ENCODE data around the gene TENM4. TPM values are rescaled to one million over a fixed set of nuclear protein-coding genes. Genes with fewer than 3 reads are reported as not detected.
A peak's percentile ranks its signal among the peaks of the same experiment; 100 is the strongest.

The TENM4 gene
- total RNA-seq, 1 experiment from 2014 or later = 0.39 TPM

DNA sequence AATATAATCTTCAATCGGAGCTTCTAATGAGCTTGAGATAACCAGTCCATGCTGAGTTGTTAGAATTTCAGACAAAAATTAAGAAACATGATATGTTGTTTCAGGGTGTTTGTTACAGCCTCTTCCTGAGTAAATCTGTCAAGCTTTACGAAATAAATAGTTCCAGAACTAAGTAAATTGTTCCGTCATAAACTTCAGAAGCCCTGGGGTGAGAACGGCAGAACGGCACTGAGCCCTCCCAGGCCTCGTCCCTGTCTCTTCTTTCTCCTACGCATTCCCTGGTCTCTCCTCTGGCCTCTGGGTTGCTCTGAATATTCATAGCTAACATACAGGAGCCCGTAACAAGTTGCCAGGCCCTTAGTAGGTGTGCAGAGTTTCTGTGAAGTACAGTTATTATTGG, 475.4 kb downstream of the TENM4 start:
- in situ Hi-C loops (cut with HindIII; ENCODE audit: low pct_unique_long_range_greater_than_20kb, low sequenced_read_pairs) (no loop called here), intact Hi-C loops (cut with micrococcal nuclease; ENCODE audit: unreplicated experiment) (no loop called here)
- Histone ChIP-seq H3K36me3 (ENCODE audit: control insufficient read depth, insufficient read depth, low read length) (no peaks in the 10 kb centered on the region), H3K4me3 (ENCODE audit: low read depth in 2 of 2, low read length in 2 of 2) (no peak overlapping the region), H3K9me3 (ENCODE audit: control insufficient read depth, insufficient read depth, low read depth, low read length) (no peaks in the 10 kb centered on the region), H3K27ac (ENCODE audit: low read length) (no peak overlapping the region), H3K27me3 (ENCODE audit: control insufficient read depth, insufficient read depth, low read length) (peaks cover 5% of the 10 kb centered on the region), H3K4me1 (ENCODE audit: control insufficient read depth, insufficient read depth, low read length) (no peaks in the 10 kb centered on the region)
- POLR2A ChIA-PET = no interaction called here
- ATAC-seq = no peak
- DNase-seq (ENCODE audit: low read depth, low spot score) = no peak
- CTCF ChIA-PET = no interaction called here
- TF ChIP-seq POLR2AphosphoS5 (IDR thresholded peaks at IDR 0.05; ENCODE audit: low read depth, low read length) = no peak
- TF ChIP-seq, protein P1, sequence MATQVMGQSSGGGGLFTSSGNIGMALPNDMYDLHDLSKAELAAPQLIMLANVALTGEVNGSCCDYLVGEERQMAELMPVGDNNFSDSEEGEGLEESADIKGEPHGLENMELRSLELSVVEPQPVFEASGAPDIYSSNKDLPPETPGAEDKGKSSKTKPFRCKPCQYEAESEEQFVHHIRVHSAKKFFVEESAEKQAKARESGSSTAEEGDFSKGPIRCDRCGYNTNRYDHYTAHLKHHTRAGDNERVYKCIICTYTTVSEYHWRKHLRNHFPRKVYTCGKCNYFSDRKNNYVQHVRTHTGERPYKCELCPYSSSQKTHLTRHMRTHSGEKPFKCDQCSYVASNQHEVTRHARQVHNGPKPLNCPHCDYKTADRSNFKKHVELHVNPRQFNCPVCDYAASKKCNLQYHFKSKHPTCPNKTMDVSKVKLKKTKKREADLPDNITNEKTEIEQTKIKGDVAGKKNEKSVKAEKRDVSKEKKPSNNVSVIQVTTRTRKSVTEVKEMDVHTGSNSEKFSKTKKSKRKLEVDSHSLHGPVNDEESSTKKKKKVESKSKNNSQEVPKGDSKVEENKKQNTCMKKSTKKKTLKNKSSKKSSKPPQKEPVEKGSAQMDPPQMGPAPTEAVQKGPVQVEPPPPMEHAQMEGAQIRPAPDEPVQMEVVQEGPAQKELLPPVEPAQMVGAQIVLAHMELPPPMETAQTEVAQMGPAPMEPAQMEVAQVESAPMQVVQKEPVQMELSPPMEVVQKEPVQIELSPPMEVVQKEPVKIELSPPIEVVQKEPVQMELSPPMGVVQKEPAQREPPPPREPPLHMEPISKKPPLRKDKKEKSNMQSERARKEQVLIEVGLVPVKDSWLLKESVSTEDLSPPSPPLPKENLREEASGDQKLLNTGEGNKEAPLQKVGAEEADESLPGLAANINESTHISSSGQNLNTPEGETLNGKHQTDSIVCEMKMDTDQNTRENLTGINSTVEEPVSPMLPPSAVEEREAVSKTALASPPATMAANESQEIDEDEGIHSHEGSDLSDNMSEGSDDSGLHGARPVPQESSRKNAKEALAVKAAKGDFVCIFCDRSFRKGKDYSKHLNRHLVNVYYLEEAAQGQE (IDR thresholded peaks at IDR 0.05; ENCODE audit: insufficient read depth in 1 of 2, low read depth in 2 of 2, low read length in 1 of 2) = no peak
- TF ChIP-seq, protein P2, sequence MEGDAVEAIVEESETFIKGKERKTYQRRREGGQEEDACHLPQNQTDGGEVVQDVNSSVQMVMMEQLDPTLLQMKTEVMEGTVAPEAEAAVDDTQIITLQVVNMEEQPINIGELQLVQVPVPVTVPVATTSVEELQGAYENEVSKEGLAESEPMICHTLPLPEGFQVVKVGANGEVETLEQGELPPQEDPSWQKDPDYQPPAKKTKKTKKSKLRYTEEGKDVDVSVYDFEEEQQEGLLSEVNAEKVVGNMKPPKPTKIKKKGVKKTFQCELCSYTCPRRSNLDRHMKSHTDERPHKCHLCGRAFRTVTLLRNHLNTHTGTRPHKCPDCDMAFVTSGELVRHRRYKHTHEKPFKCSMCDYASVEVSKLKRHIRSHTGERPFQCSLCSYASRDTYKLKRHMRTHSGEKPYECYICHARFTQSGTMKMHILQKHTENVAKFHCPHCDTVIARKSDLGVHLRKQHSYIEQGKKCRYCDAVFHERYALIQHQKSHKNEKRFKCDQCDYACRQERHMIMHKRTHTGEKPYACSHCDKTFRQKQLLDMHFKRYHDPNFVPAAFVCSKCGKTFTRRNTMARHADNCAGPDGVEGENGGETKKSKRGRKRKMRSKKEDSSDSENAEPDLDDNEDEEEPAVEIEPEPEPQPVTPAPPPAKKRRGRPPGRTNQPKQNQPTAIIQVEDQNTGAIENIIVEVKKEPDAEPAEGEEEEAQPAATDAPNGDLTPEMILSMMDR (IDR thresholded peaks at IDR 0.05) = no peak
- no peak for TF ChIP-seq SIN3A (IDR thresholded peaks at IDR 0.05; ENCODE audit: borderline replicate concordance, insufficient read depth, low read depth, low read length)
- no peak for TF ChIP-seq TCF7L2 (IDR thresholded peaks at IDR 0.05; ENCODE audit: low read depth, low read length)
- no TSS peak for BruUV-seq (replicated peaks)

DNA sequence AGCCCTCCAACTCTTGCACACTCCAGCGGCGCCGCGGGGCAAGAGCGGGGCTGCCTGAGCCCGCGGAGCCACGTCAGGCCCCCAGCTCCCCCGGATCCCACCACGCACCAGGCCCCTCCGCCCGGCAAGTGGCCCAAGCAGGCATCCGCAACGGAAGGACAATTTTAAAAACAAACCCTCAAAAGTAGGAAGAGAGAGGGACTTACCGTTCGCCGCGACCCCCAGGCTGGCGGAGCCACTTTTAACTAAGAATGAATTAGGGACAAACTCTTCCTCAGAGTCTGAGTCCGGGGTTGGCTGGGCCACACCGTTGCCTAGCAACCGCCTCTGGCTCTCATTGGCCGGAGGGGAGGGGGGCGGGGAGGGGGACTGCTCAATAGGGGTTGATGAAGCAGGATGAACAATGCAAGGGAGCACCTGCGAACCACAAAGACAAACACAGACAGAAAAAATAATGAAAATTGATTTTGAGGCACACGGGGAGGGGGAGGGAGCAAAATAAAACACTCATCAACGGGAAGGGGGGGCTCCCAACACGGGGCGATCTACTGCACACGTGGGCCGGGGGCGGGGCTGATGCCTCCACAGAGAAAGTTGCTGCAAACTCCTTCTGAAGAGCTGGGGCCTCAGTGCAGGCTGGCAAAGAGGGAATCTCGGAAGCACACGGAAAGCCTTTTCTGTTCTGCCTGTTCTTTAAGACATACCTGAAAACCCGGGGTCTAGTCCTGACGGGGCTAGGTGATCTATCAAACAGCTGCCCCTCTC, 478.7 kb downstream of the TENM4 start:
- H3K27me3 ChIP-seq (ENCODE audit: control insufficient read depth, insufficient read depth, low read length) = no peaks in the 10 kb centered on the region
- no peak overlapping the region for H3K27ac ChIP-seq (ENCODE audit: low read length)
- in situ Hi-C loops (cut with HindIII; ENCODE audit: low pct_unique_long_range_greater_than_20kb, low sequenced_read_pairs) (no loop called here), intact Hi-C loops (cut with micrococcal nuclease; ENCODE audit: unreplicated experiment) (loop anchor here (1.0 to 2.0 kb wide), 2 partner anchors 163 to 316 kb away; no protein-coding TSS in a partner anchor)
- no peaks in the 10 kb centered on the region for H3K36me3 ChIP-seq (ENCODE audit: control insufficient read depth, insufficient read depth, low read length)
- DNase-seq (ENCODE audit: low read depth, low spot score) (no peak), ATAC-seq (no peak)
- no peak for TF ChIP-seq SIN3A (IDR thresholded peaks at IDR 0.05; ENCODE audit: borderline replicate concordance, insufficient read depth, low read depth, low read length)
- TF ChIP-seq, protein P1 (IDR thresholded peaks at IDR 0.05; ENCODE audit: insufficient read depth in 1 of 2, low read depth in 2 of 2, low read length in 1 of 2) = no peak
- no peak for TF ChIP-seq TCF7L2 (IDR thresholded peaks at IDR 0.05; ENCODE audit: low read depth, low read length)
- no peak for TF ChIP-seq POLR2AphosphoS5 (IDR thresholded peaks at IDR 0.05; ENCODE audit: low read depth, low read length)
- TF ChIP-seq, protein P2 (IDR thresholded peaks at IDR 0.05) = no peak
- BruUV-seq (replicated peaks) = no TSS peak
- ChIA-PET POLR2A (no interaction called here), CTCF (no interaction called here)
- no peaks in the 10 kb centered on the region for H3K4me1 ChIP-seq (ENCODE audit: control insufficient read depth, insufficient read depth, low read length)
- H3K9me3 ChIP-seq (ENCODE audit: control insufficient read depth, insufficient read depth, low read depth, low read length) = no peaks in the 10 kb centered on the region
- peak overlapping the region in 1 of 2 experiments; percentile 10; a peak in 1 of 4 replicates for H3K4me3 ChIP-seq (ENCODE audit: low read depth in 2 of 2, low read length in 2 of 2)
